Measurements from ENCODE around the gene RAPGEF4. TPM values are rescaled to one million over a fixed set of nuclear protein-coding genes. Genes with fewer than 3 reads are reported as not detected.
"Not testable (repeated sequence)": the region's sequence is repeated elsewhere in the genome, so short reads cannot be mapped to it uniquely, and the experiment has no call there.

The RAPGEF4 gene
- polyA plus RNA-seq, 4 donors: 5.8 to 13.0 (median 9.6) TPM

DNA sequence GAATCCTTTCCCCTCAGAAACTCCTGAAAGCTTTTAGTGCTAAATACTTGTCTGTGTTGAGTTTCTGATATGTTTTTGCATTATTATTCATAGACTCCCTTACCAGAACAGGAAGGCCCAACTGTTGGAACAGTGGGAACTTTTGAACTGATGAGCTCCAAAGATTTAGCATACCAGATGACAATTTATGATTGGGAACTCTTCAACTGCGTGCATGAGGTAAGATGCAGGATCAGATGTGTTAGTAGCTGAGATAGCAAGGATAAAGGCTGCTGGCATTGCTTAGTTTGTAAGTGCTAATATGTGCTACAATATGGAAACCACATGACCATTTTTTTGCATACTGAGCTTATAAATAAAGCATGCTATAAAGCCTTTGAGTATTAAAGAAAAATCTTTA, 290.8 kb downstream of the RAPGEF4 start:
- DNase-seq (ENCODE audit: low read depth in 4 of 4, low spot score in 3 of 4): no peak

DNA sequence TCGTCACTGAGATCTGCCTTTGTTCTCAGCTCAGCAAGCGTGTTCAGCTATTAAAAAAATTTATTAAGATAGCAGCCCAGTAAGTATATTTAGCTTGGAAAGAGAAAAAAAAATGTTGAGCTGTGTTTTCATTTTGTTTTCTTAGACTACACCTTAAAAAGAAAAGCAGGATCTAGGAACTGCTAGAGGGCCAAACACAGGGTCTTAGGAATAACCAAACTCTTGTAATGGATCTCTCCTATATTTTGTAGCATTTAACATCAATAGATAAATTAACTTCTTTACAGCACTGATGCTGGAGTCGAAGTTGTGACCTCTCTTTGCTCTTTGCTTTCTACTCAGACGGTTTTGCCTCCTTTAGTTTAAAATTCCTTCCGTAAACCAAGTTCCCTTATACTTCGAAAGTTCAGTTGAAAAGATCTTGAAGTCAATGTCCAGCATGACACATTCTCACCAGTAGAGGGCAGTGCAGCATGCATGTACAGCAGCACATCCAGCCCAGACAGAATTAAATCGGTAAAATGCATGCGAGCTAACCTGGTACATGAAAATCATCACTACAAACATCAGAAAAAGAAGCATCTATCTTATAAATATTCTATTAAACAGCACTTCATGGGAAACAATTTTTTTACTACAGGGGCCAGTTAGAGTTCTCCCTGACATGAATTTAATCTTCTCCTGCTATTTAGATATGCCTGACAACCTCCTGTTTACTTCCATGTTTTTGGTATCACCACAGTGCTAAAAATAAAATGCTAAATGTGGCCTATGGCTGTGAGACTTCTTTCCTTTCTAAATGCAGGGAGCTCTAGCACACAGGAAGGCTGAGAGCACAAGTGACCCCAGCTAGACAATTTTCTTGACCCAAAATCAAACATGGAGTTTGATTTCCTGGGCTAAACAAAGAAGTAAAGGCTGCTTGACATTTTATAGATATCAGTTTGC, 291.8 kb downstream of the RAPGEF4 start:
- peak; percentile 73 to 85 (median 82) for DNase-seq (ENCODE audit: low read depth in 4 of 4, low spot score in 3 of 4)

DNA sequence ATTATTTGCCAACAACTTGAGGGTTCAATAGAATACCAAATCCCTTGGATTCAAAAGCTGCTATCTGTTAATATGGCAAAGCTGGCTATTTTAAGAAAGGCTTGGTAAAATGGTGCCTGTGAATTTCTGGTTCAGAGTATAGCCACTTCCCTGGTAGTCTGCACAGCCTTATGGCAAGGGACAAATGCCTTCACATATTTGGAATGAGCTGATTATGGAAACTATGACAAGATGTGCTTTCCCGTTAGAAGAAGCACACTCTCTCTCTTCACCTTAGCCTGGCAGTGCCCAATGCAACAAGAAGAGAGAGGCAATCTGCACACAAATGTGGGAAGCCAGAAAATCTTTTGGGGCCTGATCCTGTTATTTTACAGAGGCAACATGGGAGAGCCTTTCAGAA, 292.5 kb downstream of the RAPGEF4 start:
- DNase-seq (ENCODE audit: low read depth in 4 of 4, low spot score in 3 of 4): no peak

DNA sequence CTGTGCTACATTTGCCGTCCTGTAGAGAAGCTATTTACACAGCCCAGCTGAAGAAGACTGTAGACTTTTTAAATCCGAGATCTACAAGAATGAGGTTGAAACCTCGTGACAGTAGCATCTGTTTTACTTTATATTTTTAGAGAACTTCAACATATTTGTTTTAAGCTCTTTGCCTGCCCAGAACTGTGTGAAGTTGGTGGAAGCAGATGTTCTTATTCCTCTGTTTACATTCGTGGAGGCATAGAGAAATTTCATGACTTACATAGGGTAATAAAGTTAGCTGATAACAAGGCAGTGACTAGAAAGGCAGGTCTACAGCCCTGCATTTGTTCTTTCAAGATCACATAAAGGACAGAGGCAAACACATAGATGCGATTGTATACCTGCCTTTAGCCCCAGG, 293.0 kb downstream of the RAPGEF4 start:
- no peak for DNase-seq (ENCODE audit: low read depth in 4 of 4, low spot score in 3 of 4)

DNA sequence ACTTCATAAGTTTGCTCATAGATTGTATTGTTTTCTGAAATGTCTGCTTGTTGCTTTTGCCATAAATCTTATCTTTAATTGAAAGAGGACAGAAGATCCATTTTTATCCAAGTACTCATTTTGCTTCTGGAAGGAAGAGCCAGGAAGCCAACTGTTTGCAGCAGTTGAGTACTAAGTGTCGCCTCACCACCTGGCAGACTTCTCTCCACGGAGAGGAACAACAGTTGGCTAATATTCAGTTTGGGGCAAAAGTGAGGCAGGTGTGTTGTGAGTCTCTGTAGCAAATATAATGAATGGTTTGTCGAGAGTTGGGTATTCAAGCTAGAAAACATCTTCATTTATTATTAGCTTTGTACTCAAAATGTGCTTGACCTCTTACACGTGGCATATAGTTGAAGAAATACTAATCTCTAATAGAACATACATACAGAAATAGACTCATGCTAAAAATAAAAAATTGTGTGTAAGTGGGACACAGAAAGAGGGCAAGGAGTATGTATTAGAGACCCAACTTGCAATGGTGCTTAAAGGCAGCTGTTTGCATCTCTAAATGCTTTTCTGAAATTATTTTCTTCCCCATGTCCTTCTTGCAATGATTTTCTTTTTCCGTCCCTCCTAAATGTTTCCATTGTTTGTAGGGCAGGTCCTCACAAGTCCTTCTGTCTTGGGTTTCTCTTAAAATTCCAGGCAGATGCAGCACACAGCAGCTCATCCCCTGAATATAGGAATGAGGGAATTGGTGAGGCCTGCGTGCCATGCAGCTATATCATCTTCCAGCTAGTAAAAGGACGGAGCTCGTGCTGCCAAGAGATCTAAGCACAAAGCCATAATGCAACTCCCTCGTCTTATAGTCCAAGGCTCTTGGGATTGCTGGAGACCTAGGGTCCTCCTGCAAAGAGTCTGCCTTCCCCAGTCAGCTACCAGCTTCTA, 295.2 kb downstream of the RAPGEF4 start:
- DNase-seq (ENCODE audit: low read depth in 4 of 4, low spot score in 3 of 4): no peak

DNA sequence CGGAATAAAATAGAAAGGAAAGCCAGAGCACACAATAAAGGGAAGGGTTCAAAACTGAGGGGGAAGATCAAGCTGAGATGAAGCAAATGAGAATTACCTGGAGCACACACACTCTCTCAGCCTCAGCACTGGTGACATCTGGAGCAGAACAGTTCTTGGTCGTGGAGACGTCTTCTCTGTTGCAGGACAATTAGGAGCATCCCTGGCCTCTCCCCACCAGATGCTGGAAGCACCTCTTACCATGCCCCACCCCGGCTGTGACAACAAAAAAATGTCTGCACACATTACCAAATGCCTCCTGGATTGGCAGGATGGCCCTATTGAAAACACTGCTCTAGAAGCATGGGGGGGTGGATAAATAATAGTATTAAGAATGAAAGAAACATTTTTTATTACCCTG, 296.4 kb downstream of the RAPGEF4 start:
- no peak for DNase-seq (ENCODE audit: low read depth in 4 of 4, low spot score in 3 of 4)

DNA sequence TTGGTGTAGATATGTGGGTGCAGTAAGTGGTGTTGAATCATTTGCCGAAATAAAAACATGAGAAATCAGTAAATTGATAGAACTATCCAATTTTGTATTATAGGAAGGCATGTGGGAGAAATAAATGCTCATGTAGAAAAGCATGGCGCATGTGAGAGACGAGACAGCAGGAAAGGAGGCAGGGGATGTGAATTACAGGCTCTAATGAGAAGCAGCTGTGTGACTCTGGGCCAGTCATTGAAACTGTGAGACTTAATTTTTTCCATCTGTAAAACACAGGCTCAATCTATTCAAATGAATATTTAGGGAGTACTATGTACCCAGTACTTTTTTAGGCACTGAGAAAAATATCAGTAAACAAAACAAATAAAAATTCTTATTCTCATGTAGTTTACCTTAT, 297.4 kb downstream of the RAPGEF4 start:
- DNase-seq (ENCODE audit: low read depth in 4 of 4, low spot score in 3 of 4): no peak

DNA sequence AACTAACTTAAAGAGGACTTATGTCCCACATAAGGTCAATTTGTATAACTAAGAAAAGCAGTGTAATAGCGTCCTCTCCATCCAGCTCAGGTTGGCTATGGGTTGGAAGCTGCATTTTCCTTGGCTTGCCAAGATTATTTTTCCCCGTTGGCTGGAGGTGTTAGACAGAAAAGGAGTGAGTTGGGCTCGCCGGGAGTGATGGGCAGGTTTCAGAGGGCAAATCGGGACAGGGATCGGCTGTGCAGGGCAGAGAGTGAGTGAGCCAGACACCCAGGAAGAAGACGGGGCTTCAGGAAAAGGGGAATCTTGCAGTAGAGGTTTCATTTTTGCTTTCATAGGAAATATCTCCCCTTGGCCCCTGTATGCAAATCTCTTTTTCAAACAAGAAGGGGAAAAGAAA, 298.5 kb downstream of the RAPGEF4 start:
- DNase-seq (ENCODE audit: low read depth in 4 of 4, low spot score in 3 of 4): no peak

DNA sequence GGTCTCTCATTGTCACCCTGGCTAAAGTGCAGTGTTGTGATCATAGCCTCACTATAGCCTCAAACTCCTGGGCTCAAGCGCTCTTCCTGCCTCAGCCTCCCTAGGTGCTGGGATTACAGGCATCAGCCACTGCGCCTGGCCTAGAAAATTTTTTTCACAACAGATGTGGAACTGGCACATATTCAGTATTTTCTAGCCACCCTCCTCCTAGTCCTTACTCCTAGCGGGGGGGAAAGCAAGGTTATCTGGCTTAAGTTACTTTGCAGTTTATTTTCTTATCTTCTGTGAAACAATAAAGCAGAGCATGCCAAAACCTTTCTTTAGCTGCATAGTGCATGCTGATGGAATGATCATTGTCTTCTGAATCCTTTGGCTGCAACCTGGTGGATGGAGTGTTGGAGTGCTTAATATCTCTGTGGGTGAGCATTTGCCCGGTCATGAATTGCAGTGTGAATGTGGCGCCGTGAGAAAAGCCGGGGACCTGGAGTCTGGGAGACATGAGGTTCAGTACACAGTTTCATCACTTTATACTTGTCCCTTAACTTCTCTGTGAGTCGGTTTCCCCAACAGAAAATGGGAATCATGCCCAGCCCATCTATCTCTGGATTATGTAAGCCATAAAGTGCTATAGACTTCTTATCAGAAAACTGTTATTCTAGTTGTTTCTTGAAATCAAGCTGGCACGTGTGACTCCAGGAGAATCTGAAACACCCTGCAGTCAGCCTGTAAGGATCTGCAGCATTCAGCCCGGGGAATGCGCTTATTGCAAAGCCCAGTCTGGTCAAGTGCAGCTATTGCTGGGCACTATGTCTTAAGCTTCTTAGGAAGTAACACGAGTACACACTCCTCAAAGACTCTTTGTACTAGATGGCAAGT, 301.8 kb downstream of the RAPGEF4 start:
- no peak for DNase-seq (ENCODE audit: low read depth in 4 of 4, low spot score in 3 of 4)

DNA sequence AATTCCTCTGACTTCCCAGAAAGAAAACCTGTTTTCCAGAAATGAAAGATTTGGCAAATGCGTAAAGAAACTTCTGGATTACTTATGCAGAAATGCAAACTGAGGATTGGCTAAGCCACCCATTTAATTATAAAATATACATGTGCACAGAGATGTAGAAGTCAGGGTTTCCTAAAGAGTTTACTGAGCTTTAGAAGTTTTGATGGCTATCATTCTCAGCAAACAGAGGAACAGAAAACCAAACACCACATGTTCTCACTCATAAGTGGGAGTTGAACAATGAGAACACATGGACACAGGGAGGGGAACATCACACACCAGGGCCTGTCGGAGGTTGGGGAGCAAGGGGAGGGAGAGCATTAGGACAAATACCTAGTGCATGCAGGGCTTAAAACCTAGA, 302.6 kb downstream of the RAPGEF4 start:
- not testable (repeated sequence) for DNase-seq (ENCODE audit: low read depth in 4 of 4, low spot score in 3 of 4)

DNA sequence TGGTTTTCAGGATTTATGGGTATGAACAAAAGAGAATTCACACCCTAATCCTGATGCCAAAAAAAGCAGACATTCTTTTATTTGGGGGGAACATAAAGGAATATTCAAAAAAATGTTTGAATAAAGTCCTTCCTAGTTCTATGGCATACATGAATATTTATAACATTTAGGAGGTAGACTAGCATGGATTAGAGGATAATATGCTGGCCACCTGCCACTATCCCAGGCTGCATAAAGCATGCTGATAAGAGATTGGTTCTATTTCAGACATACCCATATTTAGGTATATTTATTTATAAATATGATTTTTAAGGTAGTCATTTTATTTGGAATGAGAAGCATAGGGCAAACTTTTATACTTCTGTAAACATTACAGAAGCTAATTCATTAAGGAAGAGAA, 305.1 kb downstream of the RAPGEF4 start:
- no peak for DNase-seq (ENCODE audit: low read depth in 4 of 4, low spot score in 3 of 4)

DNA sequence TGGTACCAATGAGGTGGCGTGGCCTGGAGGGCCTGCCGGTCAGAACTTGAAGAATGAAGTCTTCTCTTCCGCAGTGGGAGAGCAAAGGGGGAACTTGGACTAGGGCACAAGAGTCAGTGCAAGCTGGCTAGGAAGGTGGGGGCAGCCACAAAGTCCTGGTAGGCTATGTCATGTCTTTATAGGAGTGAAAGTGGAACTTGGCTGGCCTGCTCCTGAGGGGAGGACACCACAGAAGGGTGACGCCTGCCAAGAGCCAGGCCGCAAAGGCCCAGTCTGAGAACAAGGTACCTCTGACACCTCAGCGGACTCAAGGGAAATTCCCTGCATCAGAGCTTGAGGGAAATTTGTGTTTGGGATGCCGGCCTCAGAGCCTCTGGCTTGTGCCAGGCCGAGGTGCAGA, 307.8 kb downstream of the RAPGEF4 start:
- DNase-seq (ENCODE audit: low read depth in 4 of 4, low spot score in 3 of 4): no peak

DNA sequence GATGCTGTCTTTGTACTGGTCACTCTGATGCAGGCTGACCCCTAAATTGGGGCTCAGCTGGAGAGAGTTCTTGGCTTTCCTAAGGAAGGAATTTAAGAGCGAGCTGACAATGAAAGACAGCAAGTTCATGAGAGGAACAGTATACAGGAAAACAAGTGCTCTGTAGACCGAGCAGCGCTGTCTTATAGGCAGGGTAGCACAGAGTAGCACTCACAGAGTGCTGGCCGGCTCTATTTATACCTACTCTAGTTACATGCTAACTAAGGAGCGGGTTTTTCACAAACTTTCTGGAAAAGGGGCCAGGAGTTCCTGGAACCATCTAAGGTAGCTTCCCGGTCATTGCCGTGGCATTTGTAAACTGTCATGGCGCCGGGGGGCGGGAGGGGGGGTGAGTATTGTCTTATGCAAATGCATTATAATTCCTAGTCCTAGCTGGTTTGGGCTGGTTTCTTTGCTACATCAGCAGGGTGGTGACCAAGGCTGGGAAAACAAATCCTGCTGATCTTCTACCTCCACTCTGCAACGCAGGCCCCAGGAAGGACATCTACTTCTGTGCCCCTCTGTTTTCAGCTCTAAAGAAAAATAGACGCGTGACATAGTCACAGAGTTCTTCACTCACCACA, 308.4 kb downstream of the RAPGEF4 start:
- DNase-seq (ENCODE audit: low read depth in 4 of 4, low spot score in 3 of 4): no peak

DNA sequence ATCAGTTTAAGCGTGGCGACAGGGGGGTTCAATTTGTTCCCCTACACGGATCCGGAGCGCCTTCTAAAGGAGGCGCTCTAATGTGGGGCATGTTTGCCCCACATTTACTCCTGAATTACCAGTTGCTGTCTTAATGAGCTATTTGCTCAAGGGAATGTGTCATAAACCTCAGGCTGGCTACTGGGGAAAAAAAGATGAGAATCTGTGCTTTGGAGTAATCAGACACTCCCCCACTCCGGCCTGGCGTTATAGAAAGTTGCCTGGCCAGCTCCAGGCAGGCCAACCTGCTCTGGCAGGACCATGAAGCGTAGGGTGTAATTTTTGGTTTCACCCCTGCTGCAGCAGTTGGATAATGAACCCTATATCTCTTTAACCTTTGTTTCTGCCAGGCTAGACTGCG, 309.0 kb downstream of the RAPGEF4 start:
- DNase-seq (ENCODE audit: low read depth in 4 of 4, low spot score in 3 of 4): no peak

DNA sequence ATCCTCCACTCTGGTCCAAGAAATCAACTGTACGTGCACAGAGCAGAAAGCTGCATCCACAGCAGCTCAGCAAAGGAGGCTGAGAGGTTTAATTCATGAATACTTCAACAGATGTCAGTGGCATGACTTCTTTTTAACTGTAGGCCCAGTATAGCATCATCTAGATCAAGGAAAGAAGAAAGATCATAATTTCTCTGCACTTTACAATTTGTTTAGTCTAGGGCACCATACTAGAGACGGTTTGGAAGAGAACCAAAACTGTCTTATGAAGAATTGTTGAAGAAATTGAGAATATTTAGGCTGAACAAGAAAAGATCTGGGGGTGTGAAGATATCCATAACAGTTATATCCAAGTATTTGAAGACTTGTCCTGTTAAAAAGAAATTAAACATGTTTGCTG, 309.5 kb downstream of the RAPGEF4 start:
- DNase-seq (ENCODE audit: low read depth in 4 of 4, low spot score in 3 of 4): no peak

DNA sequence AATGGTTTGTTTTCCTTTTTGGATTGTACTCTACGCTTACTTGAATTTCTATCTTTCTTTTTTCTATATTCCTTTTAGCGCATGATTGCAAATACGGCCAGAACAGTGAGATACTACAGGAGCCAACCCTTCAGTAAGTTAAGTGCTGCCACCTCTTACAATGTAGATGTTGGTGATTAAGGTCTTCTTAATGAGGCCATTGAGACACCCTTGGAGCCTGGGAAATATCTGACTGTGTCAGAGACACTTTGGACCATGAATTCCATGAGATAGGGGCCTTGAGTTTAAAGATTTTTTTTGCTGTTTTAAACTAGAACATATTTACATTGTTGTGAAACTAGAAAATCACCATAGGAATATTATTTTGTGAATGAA, 312.9 kb downstream of the RAPGEF4 start:
- DNase-seq (ENCODE audit: low read depth in 4 of 4, low spot score in 3 of 4): no peak

DNA sequence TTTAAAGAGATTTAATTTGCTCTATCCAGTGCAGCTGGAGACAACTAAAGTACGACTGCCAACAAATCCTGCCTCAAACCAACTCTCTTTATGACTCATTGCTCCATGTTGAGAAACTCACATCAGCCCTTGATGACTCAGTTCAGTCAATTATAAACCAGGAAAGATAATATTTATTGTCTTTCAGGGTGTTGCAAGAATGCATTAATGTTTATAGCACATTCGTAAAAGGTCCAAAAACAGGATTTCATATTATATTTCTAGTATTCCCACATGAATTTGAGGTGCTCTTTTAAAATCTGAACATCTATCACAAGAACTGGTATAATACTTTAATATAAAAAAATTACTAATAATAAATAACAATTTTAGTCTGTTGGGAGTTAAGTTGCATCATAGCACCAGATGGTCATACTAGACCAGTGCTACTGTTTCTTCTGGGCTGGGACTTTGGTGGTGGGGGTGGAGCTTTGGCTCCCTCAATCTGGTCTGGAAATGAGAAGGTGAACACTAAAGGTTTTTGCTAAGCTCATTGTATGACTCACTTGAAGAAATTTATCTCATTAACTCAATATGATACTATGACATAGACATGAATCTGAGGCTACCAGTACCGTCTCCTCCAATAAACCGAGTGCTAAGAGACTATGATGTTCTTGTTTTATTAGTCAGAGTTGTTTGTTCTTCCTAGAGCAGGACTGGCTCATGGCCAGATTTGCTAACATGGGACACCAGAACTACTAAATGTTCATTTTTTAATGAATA, 313.4 kb downstream of the RAPGEF4 start:
- DNase-seq (ENCODE audit: low read depth in 4 of 4, low spot score in 3 of 4): no peak

DNA sequence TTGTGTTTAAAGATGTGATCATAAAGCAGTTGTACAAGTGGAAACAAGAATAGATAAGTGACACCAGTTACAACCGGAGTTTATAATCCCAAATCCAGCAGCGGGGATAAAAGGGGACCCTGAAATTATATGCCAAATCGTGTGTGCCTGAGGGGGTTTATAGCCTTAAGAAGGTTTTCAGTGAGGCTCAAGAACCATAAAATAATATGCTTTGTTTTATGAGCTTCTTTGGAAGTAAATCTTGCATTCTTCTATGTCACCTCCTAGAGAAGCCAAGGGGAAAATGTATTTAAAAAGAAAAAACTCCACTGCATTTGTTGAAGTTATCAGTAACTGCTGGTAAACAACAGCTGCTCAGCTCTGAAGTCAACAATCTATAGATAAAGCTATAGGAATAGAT, 314.2 kb downstream of the RAPGEF4 start:
- no peak for DNase-seq (ENCODE audit: low read depth in 4 of 4, low spot score in 3 of 4)

DNA sequence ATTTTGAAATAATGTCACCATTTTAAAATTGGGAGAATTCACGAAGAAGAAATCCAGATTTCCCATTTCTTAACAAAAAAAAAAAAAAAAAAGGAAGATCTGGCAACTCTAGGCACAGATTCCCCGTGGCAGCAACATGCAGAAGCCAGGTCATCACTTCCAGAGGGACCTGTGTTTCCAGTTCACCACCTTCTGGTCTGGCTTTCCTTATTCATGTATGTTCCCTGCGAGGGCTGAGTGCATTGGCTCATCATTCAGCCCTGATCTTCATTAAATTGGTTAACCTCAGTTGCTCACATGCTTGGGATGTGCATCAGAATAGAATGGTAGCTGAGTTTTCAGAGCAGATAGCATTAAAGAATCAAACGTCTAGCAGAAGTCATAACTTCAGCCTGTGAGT, 315.0 kb downstream of the RAPGEF4 start:
- no peak for DNase-seq (ENCODE audit: low read depth in 4 of 4, low spot score in 3 of 4)
